HL-60/S4 (cell line): Measurements from ENCODE around the gene YIPF4.
"Not testable (repeated sequence)": the region's sequence is repeated elsewhere in the genome, so short reads cannot be mapped to it uniquely, and the experiment has no call there.

ENCODE experiments used
- in situ Hi-C: fragments of 300-500 bp; cut with MboI; formaldehyde crosslinking; loops from 2 replicates; pipeline ENCODE4 v1.14.3; 2022; ENCODE audit warnings: low sequenced_read_pairs

Gene YIPF4

GRCh38 chr2:32289165-32289999 lies 11.7 kb downstream of the YIPF4 start:
- in situ Hi-C loops, result no loop called here

GRCh38 chr2:32290000-32290339 lies 12.3 kb downstream of the YIPF4 start:
- in situ Hi-C loops, result no loop called here

- in situ Hi-C loops, result no loop called here
These were observed 14.0 kb downstream of the YIPF4 start for GRCh38 chr2:32291746-32292145.

- in situ Hi-C loops, result not testable (repeated sequence)
These were observed 15.8 kb downstream of the YIPF4 start for GRCh38 chr2:32293493-32293892.

GRCh38 chr2:32293966-32294562 lies 16.4 kb downstream of the YIPF4 start:
- in situ Hi-C loops, result not testable (repeated sequence)

- in situ Hi-C loops, result no loop called here
These were observed 32.9 kb downstream of the YIPF4 start for GRCh38 chr2:32310577-32310976.

- in situ Hi-C loops, result no loop called here
These were observed 37.2 kb downstream of the YIPF4 start for GRCh38 chr2:32314886-32315285.

- in situ Hi-C loops, result not testable (repeated sequence)
These were observed 51.0 kb downstream of the YIPF4 start for GRCh38 chr2:32328679-32329078.

GRCh38 chr2:32329180-32329980 lies 51.7 kb downstream of the YIPF4 start:
- in situ Hi-C loops, result not testable (repeated sequence)

- in situ Hi-C loops, result no loop called here
These were observed 52.4 kb downstream of the YIPF4 start for GRCh38 chr2:32330136-32330535.

- in situ Hi-C loops, result no loop called here
These were observed 65.1 kb downstream of the YIPF4 start for GRCh38 chr2:32342801-32343200.

GRCh38 chr2:32350797-32351196 lies 73.1 kb downstream of the YIPF4 start:
- in situ Hi-C loops, result not testable (repeated sequence)

- in situ Hi-C loops, result no loop called here
These were observed 78.4 kb downstream of the YIPF4 start for GRCh38 chr2:32355976-32356680.

GRCh38 chr2:32356681-32357317 lies 79.1 kb downstream of the YIPF4 start, which contains the start of gene BIRC6:
BIRC6 (plus strand) TSS chr2:32357023; CDS start chr2:32357162, 139 bp downstream.
- in situ Hi-C loops, result no loop called here

GRCh38 chr2:32357318-32358110 lies 79.8 kb downstream of the YIPF4 start:
- in situ Hi-C loops, result no loop called here

GRCh38 chr2:32358111-32358482 lies 80.4 kb downstream of the YIPF4 start:
- in situ Hi-C loops, result no loop called here

- in situ Hi-C loops, result no loop called here
These were observed 82.7 kb downstream of the YIPF4 start for GRCh38 chr2:32360416-32360815.

GRCh38 chr2:32362997-32363396 lies 85.3 kb downstream of the YIPF4 start:
- in situ Hi-C loops, result not testable (repeated sequence)

GRCh38 chr2:32363597-32363996 lies 85.9 kb downstream of the YIPF4 start:
- in situ Hi-C loops, result no loop called here

GRCh38 chr2:32364290-32364689 lies 86.6 kb downstream of the YIPF4 start:
- in situ Hi-C loops, result not testable (repeated sequence)
